HepG2 (cell line): ENCODE results near the gene ZBTB37. TPM values are rescaled to one million over a fixed set of nuclear protein-coding genes. Genes with fewer than 3 reads are reported as not detected.

ENCODE experiments used
- ARHGAP35 ChIP-seq: sonication (generic); formaldehyde crosslinking; IDR thresholded peaks from 2 replicates; pipeline ENCODE4 v1.9.0; 2022; ENCODE audit warnings: mild to moderate bottlenecking, inconsistent platforms, moderate library complexity, missing genetic modification reagents, borderline replicate concordance
- FOXP1 ChIP-seq, 2 experiments: fragments of 450-650 bp in 1 of 2; IDR thresholded peaks; 2 replicates each; pipeline ENCODE4 v1.6.1; 2017 to 2018; ENCODE audit warnings: antibody characterized with exemption in 1 of 2
- HIVEP1 ChIP-seq: sonication (generic); formaldehyde crosslinking; IDR thresholded peaks from 2 replicates; pipeline ENCODE4 v1.4.0; 2020; ENCODE audit warnings: mild to moderate bottlenecking, missing genetic modification reagents
- IRF9 ChIP-seq: sonication (generic); formaldehyde crosslinking; IDR thresholded peaks from 2 replicates; pipeline ENCODE4 v1.8.0; 2022; ENCODE audit warnings: missing genetic modification reagents, mild to moderate bottlenecking, borderline replicate concordance
- KDM6A ChIP-seq: IDR thresholded peaks from 2 replicates; pipeline ENCODE4 v1.6.1; 2016; ENCODE audit warnings: low read depth
- MLX ChIP-seq: IDR thresholded peaks from 2 replicates; pipeline ENCODE4 v1.6.1; 2016
- MTF1 ChIP-seq: sonication (generic); formaldehyde crosslinking; IDR thresholded peaks from 2 replicates; pipeline ENCODE4 v1.5.0; 2020; ENCODE audit warnings: missing genetic modification reagents
- PHF20 ChIP-seq: sonication (generic); formaldehyde crosslinking; IDR thresholded peaks from 2 replicates; pipeline ENCODE4 v1.5.0; 2020; ENCODE audit warnings: mild to moderate bottlenecking, missing genetic modification reagents
- POGK ChIP-seq: sonication (generic); formaldehyde crosslinking; conservative IDR thresholded peaks from 2 replicates; pipeline ENCODE4 v1.8.0; 2022; ENCODE audit warnings: mild to moderate bottlenecking, moderate library complexity, missing genetic modification reagents
- THAP11 ChIP-seq: IDR thresholded peaks from 2 replicates; pipeline ENCODE4 v1.6.1; 2016; ENCODE audit warnings: missing biosample characterization, missing genetic modification reagents
- ZFP37 ChIP-seq: sonication (generic); formaldehyde crosslinking; IDR thresholded peaks from 2 replicates; pipeline ENCODE4 v1.4.0; 2020; ENCODE audit warnings: missing genetic modification reagents, borderline replicate concordance
- ZFP82 ChIP-seq: sonication (generic); formaldehyde crosslinking; IDR thresholded peaks from 2 replicates; pipeline ENCODE4 v1.5.1; 2020; ENCODE audit warnings: mild to moderate bottlenecking, missing genetic modification reagents, borderline replicate concordance
- ZIK1 ChIP-seq: sonication (generic); formaldehyde crosslinking; IDR thresholded peaks from 2 replicates; pipeline ENCODE4 v1.5.0; 2020; ENCODE audit warnings: mild to moderate bottlenecking, low read depth, missing genetic modification reagents, borderline replicate concordance
- ZNF367 ChIP-seq: sonication (generic); formaldehyde crosslinking; IDR thresholded peaks from 2 replicates; pipeline ENCODE4 v1.4.0; 2020; ENCODE audit warnings: missing genetic modification reagents, borderline replicate concordance
- ZNF44 ChIP-seq: sonication (generic); formaldehyde crosslinking; IDR thresholded peaks from 2 replicates; pipeline ENCODE4 v1.5.1; 2020; ENCODE audit warnings: mild to moderate bottlenecking, missing genetic modification reagents
- ZNF678 ChIP-seq: sonication (generic); formaldehyde crosslinking; IDR thresholded peaks from 2 replicates; pipeline ENCODE4 v1.4.0; 2020; ENCODE audit warnings: mild to moderate bottlenecking, missing genetic modification reagents
- ZNF747 ChIP-seq: sonication (generic); formaldehyde crosslinking; IDR thresholded peaks from 2 replicates; pipeline ENCODE4 v1.8.1; 2023; ENCODE audit warnings: missing genetic modification reagents, mild to moderate bottlenecking, borderline replicate concordance
- ZNF879 ChIP-seq: sonication (generic); formaldehyde crosslinking; IDR thresholded peaks from 2 replicates; pipeline ENCODE4 v1.8.1; 2023; ENCODE audit warnings: missing genetic modification reagents
- polyA plus RNA-seq, 8 experiments: library from polyadenylated mRNA; depleted of rRNA in 3 of 8; stranded (reverse) in 7 of 8; unstranded in 1 of 8; fragments of >200 nt; fragmentation: Illumina TruSeq in 4 of 8; extraction: Trizol in 4 of 8; gene quantifications; 2 replicates each; pipeline versions ENCODE4 v1.2.1 to v1.2.3, GENCODE V29; 2011 to 2016; ENCODE audit warnings: low read depth in 4 of 8, missing spikeins in 1 of 8, mixed read lengths in 1 of 8; ENCODE audit not compliant: insufficient read depth in 1 of 8
- total RNA-seq, 5 experiments: library from RNA; depleted of rRNA; stranded (reverse); fragments of >200 nt; fragmentation: Illumina TruSeq; extraction: Trizol; gene quantifications; 2 replicates each; pipeline ENCODE4 v1.2.3, GENCODE V29; 2016; ENCODE audit warnings: low read depth in 1 of 5
- TF ChIP-seq, protein P1 (sequence below): IDR thresholded peaks from 2 replicates; pipeline ENCODE4 v1.6.1; 2016; ENCODE audit warnings: low read depth, missing genetic modification reagents, missing compliant biosample characterization
- TF ChIP-seq, protein P2 (sequence below): sonication (generic); formaldehyde crosslinking; conservative IDR thresholded peaks from 2 replicates; pipeline ENCODE4 v1.4.0; 2020; ENCODE audit warnings: missing genetic modification reagents

ZBTB37 gene
- total and polyA plus RNA-seq, 2 of the 13 experiments (the other 11 are each of a cell fraction or from before 2014, with no cell fraction given), result 2.6 to 7.7 TPM

GRCh38 chr1:173867753-173868265 is 371 bp upstream of the ZBTB37 start, which contains the start of gene GAS5 (continued):
- TF ChIP-seq, protein P1, sequence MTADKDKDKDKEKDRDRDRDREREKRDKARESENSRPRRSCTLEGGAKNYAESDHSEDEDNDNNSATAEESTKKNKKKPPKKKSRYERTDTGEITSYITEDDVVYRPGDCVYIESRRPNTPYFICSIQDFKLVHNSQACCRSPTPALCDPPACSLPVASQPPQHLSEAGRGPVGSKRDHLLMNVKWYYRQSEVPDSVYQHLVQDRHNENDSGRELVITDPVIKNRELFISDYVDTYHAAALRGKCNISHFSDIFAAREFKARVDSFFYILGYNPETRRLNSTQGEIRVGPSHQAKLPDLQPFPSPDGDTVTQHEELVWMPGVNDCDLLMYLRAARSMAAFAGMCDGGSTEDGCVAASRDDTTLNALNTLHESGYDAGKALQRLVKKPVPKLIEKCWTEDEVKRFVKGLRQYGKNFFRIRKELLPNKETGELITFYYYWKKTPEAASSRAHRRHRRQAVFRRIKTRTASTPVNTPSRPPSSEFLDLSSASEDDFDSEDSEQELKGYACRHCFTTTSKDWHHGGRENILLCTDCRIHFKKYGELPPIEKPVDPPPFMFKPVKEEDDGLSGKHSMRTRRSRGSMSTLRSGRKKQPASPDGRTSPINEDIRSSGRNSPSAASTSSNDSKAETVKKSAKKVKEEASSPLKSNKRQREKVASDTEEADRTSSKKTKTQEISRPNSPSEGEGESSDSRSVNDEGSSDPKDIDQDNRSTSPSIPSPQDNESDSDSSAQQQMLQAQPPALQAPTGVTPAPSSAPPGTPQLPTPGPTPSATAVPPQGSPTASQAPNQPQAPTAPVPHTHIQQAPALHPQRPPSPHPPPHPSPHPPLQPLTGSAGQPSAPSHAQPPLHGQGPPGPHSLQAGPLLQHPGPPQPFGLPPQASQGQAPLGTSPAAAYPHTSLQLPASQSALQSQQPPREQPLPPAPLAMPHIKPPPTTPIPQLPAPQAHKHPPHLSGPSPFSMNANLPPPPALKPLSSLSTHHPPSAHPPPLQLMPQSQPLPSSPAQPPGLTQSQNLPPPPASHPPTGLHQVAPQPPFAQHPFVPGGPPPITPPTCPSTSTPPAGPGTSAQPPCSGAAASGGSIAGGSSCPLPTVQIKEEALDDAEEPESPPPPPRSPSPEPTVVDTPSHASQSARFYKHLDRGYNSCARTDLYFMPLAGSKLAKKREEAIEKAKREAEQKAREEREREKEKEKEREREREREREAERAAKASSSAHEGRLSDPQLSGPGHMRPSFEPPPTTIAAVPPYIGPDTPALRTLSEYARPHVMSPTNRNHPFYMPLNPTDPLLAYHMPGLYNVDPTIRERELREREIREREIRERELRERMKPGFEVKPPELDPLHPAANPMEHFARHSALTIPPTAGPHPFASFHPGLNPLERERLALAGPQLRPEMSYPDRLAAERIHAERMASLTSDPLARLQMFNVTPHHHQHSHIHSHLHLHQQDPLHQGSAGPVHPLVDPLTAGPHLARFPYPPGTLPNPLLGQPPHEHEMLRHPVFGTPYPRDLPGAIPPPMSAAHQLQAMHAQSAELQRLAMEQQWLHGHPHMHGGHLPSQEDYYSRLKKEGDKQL (CRISPR knock-in tag), result no peak; the same call in 1 of the 2 replicates
- TF ChIP-seq ZNF747 (CRISPR knock-in tag) (0 out of 2 replicates have a peak, but pooled peaks have one; percentile 37), ZIK1 (peak; percentile 4; the same call in 1 of the 2 replicates), ZNF678 (CRISPR knock-in tag) (no peak; the same call in 1 of the 2 replicates), PHF20 (CRISPR knock-in tag) (0 out of 2 replicates have a peak, but pooled peaks have one; percentile 62), MLX (CRISPR knock-in tag) (peak; percentile 22; the same call in 1 of the 2 replicates), POGK (CRISPR knock-in tag) (no peak; the same call in 1 of the 2 replicates), MTF1 (CRISPR knock-in tag) (no peak), THAP11 (CRISPR knock-in tag) (no peak), HIVEP1 (CRISPR knock-in tag) (no peak), FOXP1 (IDR thresholded peaks at IDR 0.05) (no peak), FOXP1 (CRISPR knock-in tag; IDR thresholded peaks at IDR 0.05) (peak; percentile 18; the same call in 1 of the 2 replicates), ZNF367 (CRISPR knock-in tag) (no peak), ZNF879 (CRISPR knock-in tag) (no peak), ZNF44 (CRISPR knock-in tag) (no peak), KDM6A (CRISPR knock-in tag) (no peak), ZFP37 (CRISPR knock-in tag) (0 out of 2 replicates have a peak, but pooled peaks have one; percentile 41), ARHGAP35 (peak; percentile 52; the same call in 1 of the 2 replicates), IRF9 (peak; percentile 82; the same call in 1 of the 2 replicates), ZFP82 (CRISPR knock-in tag) (0 out of 2 replicates have a peak, but pooled peaks have one; percentile 5)
- TF ChIP-seq, protein P2, sequence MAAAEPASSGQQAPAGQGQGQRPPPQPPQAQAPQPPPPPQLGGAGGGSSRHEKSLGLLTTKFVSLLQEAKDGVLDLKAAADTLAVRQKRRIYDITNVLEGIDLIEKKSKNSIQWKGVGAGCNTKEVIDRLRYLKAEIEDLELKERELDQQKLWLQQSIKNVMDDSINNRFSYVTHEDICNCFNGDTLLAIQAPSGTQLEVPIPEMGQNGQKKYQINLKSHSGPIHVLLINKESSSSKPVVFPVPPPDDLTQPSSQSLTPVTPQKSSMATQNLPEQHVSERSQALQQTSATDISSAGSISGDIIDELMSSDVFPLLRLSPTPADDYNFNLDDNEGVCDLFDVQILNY (CRISPR knock-in tag), result 0 out of 2 replicates have a peak, but pooled peaks have one; percentile 16
